HUES6 (cell line): ENCODE measurements around the gene CTDSPL.
"Not testable (repeated sequence)": the region's sequence is repeated elsewhere in the genome, so short reads cannot be mapped to it uniquely, and the experiment has no call there.

Experiments used
- H3K27ac ChIP-seq: 2 replicates; pipeline ENCODE4 v1.7.0; 2013; ENCODE audit warnings: low read depth, mild to moderate bottlenecking, low read length, inconsistent platforms
- H3K27me3 ChIP-seq: 2 replicates; pipeline ENCODE4 v1.6.1; 2013; ENCODE audit warnings: low read length; ENCODE audit not compliant: control insufficient read depth, insufficient read depth
- H3K36me3 ChIP-seq: 2 replicates; pipeline ENCODE4 v1.6.1; 2013; ENCODE audit warnings: low read length; ENCODE audit not compliant: control insufficient read depth, insufficient read depth
- H3K4me1 ChIP-seq: 2 replicates; pipeline ENCODE4 v1.6.1; 2013; ENCODE audit warnings: low read length; ENCODE audit not compliant: control insufficient read depth, insufficient read depth
- H3K4me3 ChIP-seq: 2 replicates; pipeline ENCODE4 v1.5.1; 2013; ENCODE audit warnings: low read depth, low read length
- H3K9ac ChIP-seq: one replicate; pipeline ENCODE4 v1.6.1; 2013; ENCODE audit warnings: mild to moderate bottlenecking, low read length
- H3K9me3 ChIP-seq: 2 replicates; pipeline ENCODE4 v1.6.1; 2013; ENCODE audit warnings: low read depth, low read length; ENCODE audit not compliant: control insufficient read depth, insufficient read depth

The CTDSPL gene

DNA sequence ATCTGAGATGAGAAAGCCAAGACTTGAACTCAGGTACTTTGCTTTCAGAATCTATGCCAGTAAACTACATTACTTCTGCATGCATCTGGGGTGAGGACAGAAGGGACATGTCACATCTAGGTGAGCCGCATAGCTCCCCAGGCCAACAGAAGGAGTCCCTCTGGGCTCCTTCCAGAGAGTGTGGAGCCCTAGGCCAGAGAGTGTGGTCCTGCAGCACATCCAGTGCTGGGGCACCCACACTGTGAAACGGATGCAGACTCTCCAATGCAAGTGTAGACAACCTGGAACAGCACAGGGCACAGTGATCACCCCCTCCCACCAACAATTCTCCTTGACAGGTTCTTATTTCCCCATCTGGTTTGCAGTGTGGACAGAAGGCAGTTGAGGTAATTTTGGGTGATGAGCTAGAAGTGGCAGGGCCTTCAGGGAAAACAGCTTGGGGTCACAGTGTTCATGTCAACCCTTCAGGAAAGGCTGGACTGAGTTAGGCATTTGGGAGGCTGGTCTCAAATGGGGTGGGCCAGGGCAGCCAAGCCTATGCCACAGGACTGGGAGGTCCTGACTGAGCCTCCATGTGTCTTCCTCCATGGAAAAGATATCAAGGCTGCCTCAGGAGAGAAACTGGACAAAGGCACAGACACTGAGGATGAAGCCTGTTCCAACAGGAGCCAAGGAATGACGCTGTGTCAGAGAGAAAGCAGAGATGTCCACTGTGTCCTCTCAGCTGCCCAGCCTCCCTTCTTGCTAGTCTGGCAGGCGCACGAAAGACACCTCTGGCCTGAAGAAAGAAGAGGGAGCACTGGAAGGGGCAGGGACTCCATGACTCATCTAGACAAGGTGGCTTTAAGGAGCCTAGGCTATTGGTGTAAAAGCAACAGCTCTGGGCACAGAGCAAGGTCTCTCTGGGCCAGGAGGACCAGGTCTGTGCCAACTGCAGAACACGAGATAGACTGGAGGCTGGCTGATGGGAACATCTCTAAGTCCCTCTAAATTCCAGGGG is 166.1 kb downstream of the CTDSPL start:
- Histone ChIP-seq H3K27ac (no peak overlapping the region), H3K4me1 (peaks cover 29% of the 10 kb centered on the region), H3K9me3 (no peaks in the 10 kb centered on the region), H3K36me3 (no peaks in the 10 kb centered on the region), H3K9ac (no peak overlapping the region), H3K4me3 (peak overlapping the region; percentile 77), H3K27me3 (peaks cover 68% of the 10 kb centered on the region)

DNA sequence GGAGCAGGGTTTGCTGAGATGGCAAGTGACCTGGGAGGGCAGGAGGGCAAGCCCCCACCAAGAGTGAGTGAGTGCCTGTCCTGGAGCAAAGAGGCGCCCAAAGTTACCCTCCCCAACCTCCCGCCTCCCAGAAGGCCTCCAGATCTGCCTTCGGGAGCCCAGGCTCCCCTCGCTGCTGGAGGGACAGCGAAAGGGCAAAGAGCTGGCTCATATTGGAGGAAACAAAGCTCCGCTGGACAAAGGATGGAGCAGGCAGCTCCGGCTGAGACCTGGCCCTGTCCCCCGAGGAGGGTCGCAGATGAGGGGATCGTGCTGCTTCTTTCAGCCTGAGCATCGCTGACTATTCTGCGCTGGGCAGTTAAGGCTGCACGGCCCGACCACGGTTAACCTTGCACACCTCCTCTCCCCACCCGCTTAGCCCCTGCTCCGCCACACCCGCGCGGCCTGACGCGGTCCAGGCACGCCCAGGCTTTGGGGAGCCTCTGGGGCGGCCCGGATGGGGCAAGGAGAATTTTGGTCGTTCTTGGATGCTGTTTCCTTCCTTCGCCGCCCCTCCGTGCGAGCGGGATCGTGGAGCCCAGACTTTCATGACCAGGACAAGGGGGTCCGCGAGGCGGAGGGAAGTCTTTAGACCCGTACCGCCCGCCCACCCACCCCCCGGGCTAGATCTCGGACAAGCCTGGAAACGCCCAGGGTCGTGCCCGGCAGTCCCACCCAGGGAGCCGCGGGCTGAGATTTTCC is 167.1 kb downstream of the CTDSPL start:
- peaks cover 70% of the 10 kb centered on the region for H3K27me3 ChIP-seq
- peak overlapping the region; percentile 39 for H3K9ac ChIP-seq
- peaks cover 25% of the 10 kb centered on the region for H3K4me1 ChIP-seq
- H3K9me3 ChIP-seq = no peaks in the 10 kb centered on the region
- H3K27ac ChIP-seq = no peak overlapping the region
- H3K36me3 ChIP-seq = no peaks in the 10 kb centered on the region
- H3K4me3 ChIP-seq = peak overlapping the region; percentile 77

DNA sequence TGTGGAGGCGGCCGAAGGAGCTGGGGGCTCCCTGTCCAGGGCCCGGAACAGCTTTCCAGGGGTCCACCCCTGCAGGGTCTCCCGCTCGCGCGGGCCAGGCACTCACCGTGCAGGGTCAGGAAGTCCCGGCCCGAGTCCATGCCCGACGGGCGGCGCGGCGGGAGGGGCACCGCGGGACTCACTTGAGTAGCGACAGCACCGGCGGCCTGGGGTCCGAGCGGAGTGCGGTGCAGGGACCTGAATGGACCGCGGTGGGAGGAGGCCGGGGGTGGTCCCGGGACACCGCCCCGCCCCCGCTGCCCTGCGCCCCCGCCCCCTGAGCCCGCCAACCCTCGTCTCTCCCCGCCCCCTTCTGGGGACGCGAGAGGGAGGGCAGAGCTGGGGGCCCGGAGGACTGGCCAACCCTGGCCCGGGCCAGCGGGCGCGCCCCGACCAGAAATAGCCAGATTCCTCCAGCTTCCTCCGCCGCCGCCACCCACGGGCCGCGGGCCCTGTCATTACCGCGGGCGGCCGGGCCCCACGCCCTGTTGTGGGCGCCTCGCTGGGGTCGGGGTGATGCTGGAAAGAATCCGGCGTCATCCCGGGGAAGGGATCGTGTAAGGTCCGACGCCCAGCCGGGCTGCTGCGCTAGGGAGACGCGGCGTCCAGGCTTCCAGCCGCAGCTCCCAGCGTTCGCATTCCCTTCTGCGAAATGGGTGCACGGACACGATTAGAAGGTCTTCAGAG is 167.9 kb downstream of the CTDSPL start, which contains the start of gene PLCD1:
PLCD1 (minus strand) TSS at position 243 of the 726 bp plus-strand sequence; CDS start at position 140, 103 bp downstream.
- H3K27me3 ChIP-seq = peaks cover 70% of the 10 kb centered on the region
- no peaks in the 10 kb centered on the region for H3K9me3 ChIP-seq
- H3K4me3 ChIP-seq = peak within 1 kb of the TSS; percentile 77
- no peak within 1 kb of the TSS for H3K27ac ChIP-seq
- peak within 1 kb of the TSS; percentile 63 for H3K9ac ChIP-seq
- H3K4me1 ChIP-seq = peaks cover 22% of the 10 kb centered on the region
- H3K36me3 ChIP-seq = no peaks in the 10 kb centered on the region

DNA sequence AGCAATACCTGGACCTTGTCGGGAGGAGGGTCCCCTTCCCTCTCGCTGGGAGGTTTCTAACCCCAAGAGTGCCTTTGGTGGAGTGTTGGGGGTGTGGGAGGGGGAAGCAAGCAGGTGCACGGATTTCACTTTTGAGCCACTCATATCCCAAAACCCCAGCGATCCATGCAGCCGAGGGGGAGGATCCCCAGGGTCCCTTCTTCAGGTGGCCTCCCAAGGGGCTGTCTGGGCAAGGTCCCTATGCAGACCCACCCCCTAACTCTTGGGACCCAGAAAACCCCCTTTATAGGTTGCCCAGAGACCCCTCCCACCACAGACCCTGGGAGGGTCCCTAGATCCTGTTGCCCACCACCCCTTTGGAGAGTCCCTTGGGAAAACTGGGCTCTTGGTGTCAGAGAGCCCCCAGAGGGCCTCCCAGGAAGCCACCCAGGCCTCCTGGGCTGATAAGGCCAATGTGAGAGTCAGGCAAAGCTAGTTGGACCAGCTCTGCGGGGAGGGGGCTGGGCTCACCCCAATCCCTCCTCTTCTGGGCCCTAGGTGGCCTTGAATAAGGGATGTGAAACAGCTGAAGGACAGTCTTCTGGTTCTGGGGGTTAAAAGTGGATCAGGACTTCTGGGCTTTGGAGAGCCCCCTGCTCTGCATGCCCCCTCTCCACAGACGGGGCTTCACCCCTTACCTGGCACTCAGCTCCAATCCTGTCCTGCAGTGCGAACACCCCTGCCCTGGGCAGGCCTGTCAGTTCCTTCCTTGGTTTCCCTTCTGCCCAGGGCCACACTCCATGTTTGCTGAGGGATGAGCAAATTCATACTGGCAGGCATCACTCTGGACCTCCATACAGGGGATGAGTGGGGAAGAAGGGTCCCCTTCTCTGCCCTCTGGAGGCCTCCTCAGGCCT is 168.7 kb downstream of the CTDSPL start:
- H3K36me3 ChIP-seq = no peaks in the 10 kb centered on the region
- H3K4me3 ChIP-seq = peak overlapping the region; percentile 77
- H3K9ac ChIP-seq = peak overlapping the region; percentile 63
- peaks cover 20% of the 10 kb centered on the region for H3K4me1 ChIP-seq
- peaks cover 70% of the 10 kb centered on the region for H3K27me3 ChIP-seq
- no peaks in the 10 kb centered on the region for H3K9me3 ChIP-seq
- no peak overlapping the region for H3K27ac ChIP-seq

DNA sequence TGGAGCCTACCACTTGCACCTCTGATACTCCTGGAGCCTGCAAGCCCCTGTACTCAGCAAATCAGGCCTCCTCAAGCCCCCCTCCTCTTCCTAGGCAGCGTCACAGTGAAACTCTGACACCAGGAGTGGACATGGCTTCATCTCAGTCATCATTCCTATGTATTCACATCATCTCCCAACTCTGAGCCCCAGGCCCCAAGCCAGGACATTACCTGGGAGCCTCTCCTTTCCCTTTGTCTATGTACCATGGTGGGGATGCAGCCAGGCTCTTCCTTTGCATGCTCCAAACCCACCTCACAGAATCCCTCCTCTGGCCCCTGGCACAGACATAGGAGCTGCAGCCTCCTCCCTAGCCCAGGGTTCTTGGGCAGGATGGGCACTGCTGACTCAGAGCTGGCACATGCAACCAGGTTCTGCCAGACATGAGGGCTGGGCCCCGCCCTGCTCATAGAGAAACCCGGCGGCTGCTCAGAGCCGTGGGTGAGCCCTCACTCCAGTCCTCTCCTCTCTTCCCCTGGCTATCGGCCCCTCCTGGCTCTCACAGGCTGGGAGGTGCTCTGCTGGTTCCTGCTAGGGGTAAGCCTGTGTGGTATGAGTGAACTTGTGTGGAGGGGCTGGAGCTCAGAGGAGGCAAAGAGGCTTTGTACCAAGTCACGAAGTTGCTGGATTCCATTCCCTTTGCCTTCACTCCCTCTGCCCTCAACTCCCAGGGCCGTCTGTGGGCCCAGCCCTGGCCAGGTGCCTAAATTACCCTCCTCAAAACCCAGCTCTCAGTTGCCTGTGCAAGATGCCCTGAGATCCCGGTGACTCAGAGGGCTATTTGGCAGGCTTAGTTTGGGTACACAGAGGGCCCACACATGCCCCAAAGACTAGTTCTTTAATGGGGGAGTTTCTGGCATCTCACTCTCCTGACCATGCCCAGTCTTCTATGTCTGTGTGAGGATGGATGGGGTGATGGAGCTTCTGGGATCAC is 169.6 kb downstream of the CTDSPL start:
- Histone ChIP-seq H3K4me1 (peaks cover 14% of the 10 kb centered on the region; the same call in 1 of the 2 replicates), H3K27me3 (peaks cover 63% of the 10 kb centered on the region), H3K36me3 (no peaks in the 10 kb centered on the region), H3K4me3 (no peak overlapping the region), H3K9ac (no peak overlapping the region), H3K27ac (no peak overlapping the region), H3K9me3 (no peaks in the 10 kb centered on the region)

DNA sequence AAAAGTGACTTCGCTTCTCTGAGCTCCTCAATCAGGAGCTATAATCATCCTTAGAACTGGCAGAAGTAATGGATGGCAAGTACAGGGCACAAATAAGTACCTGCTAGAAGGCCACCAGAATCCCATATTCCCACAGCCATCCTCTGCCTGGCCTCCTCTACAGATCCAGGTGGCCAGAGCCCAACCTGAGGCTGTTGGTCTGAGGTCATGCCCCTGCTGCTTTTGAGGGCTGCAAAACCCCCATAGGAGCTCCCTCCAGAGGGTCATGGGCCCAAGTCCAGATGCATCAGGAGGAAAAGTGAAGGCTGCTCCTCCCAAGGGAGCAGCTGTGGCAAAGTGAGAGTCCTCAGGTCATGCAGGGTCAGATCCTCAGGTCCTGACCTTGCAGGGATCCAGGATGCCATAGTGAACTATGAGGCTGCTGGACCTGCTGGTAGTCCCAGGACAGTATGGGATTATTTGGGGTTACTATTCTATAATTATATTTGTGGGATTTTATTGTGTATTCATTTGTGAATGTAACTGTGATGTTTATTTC is 170.7 kb downstream of the CTDSPL start:
- Histone ChIP-seq H3K27ac (no peak overlapping the region), H3K4me3 (no peak overlapping the region), H3K36me3 (no peaks in the 10 kb centered on the region), H3K4me1 (peaks cover 23% of the 10 kb centered on the region; the same call in 1 of the 2 replicates), H3K9ac (no peak overlapping the region), H3K9me3 (no peaks in the 10 kb centered on the region), H3K27me3 (peaks cover 53% of the 10 kb centered on the region)

DNA sequence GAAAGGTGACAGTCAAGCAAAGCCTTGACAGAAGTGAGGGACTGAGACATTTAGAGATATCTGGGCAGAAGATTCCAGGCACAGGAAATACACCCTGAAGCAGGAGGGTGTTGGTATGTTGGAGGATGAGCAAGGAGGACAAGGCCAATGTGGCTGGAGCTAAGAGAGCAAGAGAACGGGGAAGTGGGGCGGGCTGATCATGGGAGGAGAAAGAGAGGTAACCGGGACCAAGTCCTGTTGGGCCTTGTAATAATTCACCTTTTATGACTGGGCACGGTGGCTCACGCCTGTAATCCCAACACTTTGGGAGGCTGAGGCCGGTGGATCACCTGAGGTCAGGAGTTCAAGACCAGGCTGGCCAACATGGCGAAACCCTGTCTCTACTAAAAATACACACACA is 171.9 kb downstream of the CTDSPL start:
- H3K27me3 ChIP-seq = peaks cover 44% of the 10 kb centered on the region
- H3K9me3 ChIP-seq, H3K27ac ChIP-seq, H3K4me3 ChIP-seq, H3K36me3 ChIP-seq, H3K9ac ChIP-seq: not testable (repeated sequence)
- peaks cover 16% of the 10 kb centered on the region; the same call in 1 of the 2 replicates for H3K4me1 ChIP-seq
